Urinary bladder (tissue), 4 donors: ENCODE results near the gene TMEM18. TPM values are rescaled to one million over a fixed set of nuclear protein-coding genes. Genes with fewer than 3 reads are reported as not detected.
"Not testable (repeated sequence)": the region's sequence is repeated elsewhere in the genome, so short reads cannot be mapped to it uniquely, and the experiment has no call there.

Experiments used
- DNase-seq: peaks from one replicate; pipeline ENCODE4 v3.0.0-alpha.2; 2015; ENCODE audit errors: extremely low spot score
- H3K27ac ChIP-seq: one replicate; pipeline ENCODE4 v1.5.1; 2013; ENCODE audit warnings: low read depth, mild to moderate bottlenecking, moderate library complexity
- H3K36me3 ChIP-seq: one replicate; pipeline ENCODE4 v1.6.1; 2013; ENCODE audit warnings: mild to moderate bottlenecking, moderate library complexity; ENCODE audit not compliant: insufficient read depth
- H3K4me1 ChIP-seq: one replicate; pipeline ENCODE4 v1.6.1; 2013; ENCODE audit warnings: mild to moderate bottlenecking, moderate library complexity; ENCODE audit not compliant: insufficient read depth
- H3K4me3 ChIP-seq: one replicate; pipeline ENCODE4 v1.5.1; 2013; ENCODE audit warnings: low read depth, low read length
- WGBS: extraction: QIAGEN DNeasy Blood & Tissue Kit; methylation state at CpG from one replicate; pipeline ENCODE4 v1.1.7; 2013; 5-methylcytosine and 5-hydroxymethylcytosine counted together
- polyA plus RNA-seq: library from polyadenylated mRNA; stranded (reverse); fragments of 200-250 nt; gene quantifications from one replicate; pipeline ENCODE4 v1.2.3, GENCODE V29; 2013
- total RNA-seq: library from RNA; depleted of rRNA; stranded (reverse); fragments of >200 nt; gene quantifications from one replicate; pipeline ENCODE4 v1.2.3, GENCODE V29; 2014
- donor health status: healthy with polysubstance abuse.
- donor health status: healthy.

TMEM18 gene
- total and polyA plus RNA-seq, 2 donors: 22.2 to 30.7 TPM

DNA sequence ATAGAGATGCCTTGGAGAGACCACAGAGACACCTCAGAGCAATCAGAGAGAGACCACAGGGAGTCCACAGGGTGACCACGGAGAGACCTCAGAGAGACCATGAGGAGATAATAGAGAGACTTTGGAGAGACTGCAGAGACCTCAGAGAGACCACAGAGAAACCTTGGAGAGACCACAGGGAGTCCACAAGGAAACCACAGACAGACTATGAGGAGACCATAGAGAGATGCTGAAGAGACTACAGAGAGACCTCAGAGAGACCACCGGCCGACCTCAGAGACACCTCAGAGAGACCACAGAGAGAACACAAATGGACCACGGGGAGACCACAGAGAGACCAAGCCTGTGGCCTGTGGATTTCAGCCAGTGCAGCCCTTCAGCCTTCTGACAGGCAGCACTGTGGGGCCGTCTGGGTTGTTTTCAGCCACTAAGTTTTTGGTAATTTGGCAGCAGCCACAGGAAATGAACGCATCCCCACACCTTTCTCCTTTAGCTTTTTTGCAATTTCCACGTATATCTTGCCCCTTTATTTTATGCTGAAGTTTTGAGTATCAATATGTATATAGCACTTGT lies 11.4 kb upstream of the TMEM18 start:
- 82% methylated on average over 7 of the region's 7 CpGs for WGBS
- H3K4me3 ChIP-seq: no peak overlapping the region
- no peaks in the 10 kb centered on the region for H3K36me3 ChIP-seq
- no peak for DNase-seq
- no peaks in the 10 kb centered on the region for H3K4me1 ChIP-seq
- no peak overlapping the region for H3K27ac ChIP-seq

DNA sequence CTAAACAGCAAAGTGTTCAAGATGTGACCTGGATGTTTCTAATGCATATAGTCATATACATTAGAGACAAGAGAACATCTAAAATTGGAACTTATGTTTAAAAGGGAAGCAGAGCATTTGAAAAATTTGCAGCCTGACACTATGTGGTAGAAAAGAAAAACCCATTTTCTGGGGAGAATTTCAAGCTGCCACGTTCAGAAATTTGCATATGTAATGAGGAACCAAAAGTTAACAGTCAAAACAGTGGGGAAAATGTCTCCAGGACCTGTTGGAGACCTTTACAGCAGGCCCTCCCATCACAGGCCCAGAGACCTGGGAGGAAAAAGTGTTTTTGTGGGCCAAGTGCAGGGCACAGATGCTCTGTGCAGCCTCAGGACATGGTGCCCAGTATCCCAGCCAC lies 8.2 kb upstream of the TMEM18 start:
- Histone ChIP-seq H3K4me1 (no peaks in the 10 kb centered on the region), H3K4me3 (no peak overlapping the region), H3K36me3 (no peaks in the 10 kb centered on the region), H3K27ac (no peak overlapping the region)
- 66% methylated on average over 1 of the region's 1 CpG for WGBS
- DNase-seq: no peak

DNA sequence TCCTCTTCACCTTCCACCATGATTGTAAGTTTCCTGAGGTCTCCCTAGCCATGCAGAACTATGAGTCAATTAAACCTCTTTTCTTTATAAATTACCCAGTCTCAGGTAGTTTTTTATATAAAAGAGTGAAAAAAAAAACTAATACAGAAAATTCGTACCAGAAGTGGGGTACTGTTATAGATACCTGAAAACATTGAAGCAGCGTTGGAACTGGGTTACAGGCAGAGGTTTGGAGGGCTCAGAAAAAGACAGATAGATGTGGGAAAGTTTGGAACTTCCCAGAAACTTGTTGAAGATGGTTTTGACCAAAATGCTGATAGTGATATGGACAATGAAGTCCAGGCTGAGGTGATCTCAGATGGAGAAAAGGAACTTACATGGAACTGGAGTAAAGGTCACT lies 7.7 kb upstream of the TMEM18 start:
- H3K4me3 ChIP-seq, DNase-seq, H3K4me1 ChIP-seq, H3K36me3 ChIP-seq, H3K27ac ChIP-seq: not testable (repeated sequence)
- WGBS: 89% methylated on average over 2 of the region's 2 CpGs

DNA sequence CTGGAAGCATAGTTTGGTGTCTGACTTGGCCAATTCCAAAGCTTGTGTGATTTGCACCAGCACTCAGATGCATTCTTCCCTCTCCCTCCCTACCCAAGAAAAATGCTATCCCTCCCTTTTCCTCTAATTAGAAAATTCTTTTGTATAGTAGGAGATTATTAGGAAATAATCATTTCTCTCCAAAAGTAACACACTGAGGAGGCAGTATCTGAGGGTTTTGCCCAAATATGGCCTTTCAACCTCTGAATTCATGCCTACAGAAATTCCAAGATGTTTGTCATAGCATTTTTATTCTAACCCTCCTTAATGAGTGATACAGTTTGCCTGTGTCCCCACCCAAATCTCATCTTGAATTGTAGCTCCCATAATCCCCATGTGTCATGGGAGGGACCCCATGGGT lies 5.0 kb upstream of the TMEM18 start:
- Histone ChIP-seq H3K4me1 (no peaks in the 10 kb centered on the region), H3K27ac (no peak overlapping the region), H3K36me3 (no peaks in the 10 kb centered on the region), H3K4me3 (no peak overlapping the region)
- no peak for DNase-seq

DNA sequence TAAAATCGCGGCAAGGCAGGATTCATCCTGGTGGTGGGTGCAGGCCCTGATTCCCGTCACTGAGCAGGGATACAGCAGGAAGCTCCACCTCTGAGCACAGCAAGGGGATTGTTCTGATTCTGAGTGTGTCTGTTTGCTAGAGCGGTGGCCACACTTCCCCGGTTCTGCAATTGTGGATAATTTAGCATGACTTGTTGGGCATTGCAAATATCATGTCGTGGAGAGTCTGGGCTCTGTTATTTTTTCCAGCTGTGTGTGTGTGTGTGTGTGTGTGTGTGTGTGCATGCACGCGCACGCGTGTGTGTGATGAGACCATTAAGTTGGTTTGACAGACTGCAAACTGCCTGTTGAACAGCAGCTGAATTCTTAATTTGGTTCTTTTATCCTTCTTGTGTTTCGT lies 4.1 kb upstream of the TMEM18 start:
- no peak overlapping the region for H3K27ac ChIP-seq
- no peaks in the 10 kb centered on the region for H3K36me3 ChIP-seq
- no peak overlapping the region for H3K4me3 ChIP-seq
- no peak for DNase-seq
- no peaks in the 10 kb centered on the region for H3K4me1 ChIP-seq
- WGBS: 71% methylated on average over 11 of the region's 11 CpGs

DNA sequence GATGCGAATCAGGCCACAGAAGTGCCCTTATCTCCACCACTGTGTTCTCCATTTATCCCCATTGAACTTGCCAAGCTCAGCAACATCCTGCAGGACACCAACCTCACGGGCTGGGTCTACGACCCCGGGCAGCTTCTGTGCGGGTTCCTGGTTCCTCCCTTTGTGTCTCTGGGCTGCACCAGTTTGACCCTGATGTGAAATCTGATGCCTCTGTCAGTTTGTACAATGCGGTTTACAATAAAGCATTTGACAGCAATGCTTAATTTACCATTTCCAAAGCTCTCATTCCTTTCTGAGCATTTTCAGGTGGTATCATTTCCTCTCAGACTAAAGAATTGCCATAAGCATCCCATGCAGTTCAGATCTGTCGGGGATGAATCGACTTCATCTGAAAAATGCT lies 3.3 kb upstream of the TMEM18 start:
- 84% methylated on average over 8 of the region's 8 CpGs for WGBS
- Histone ChIP-seq H3K4me1 (no peaks in the 10 kb centered on the region), H3K36me3 (no peaks in the 10 kb centered on the region), H3K4me3 (no peak overlapping the region), H3K27ac (no peak overlapping the region)
- DNase-seq: no peak

DNA sequence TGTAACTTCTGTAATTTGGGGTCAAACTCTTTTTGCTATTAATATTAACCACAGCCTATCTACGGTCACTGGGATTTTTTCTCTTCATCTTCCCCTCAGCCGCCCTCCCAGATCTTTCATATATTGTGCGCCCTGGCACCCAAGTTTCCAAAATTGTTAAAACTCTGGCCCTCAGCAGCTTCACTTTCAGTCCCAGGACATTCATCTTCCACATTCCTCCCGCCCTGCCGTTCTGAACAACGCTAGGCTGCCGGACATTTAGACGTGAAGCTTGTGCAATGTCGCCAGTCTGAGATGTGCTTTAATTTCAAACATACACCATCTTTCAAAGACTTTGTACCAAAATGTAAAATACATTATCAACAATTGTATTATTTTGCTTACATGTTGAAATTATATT lies 1.8 kb upstream of the TMEM18 start:
- WGBS: 93% methylated on average over 9 of the region's 9 CpGs
- H3K27ac ChIP-seq: no peak overlapping the region
- no peaks in the 10 kb centered on the region for H3K36me3 ChIP-seq
- no peak overlapping the region for H3K4me3 ChIP-seq
- DNase-seq: no peak
- H3K4me1 ChIP-seq: no peaks in the 10 kb centered on the region

DNA sequence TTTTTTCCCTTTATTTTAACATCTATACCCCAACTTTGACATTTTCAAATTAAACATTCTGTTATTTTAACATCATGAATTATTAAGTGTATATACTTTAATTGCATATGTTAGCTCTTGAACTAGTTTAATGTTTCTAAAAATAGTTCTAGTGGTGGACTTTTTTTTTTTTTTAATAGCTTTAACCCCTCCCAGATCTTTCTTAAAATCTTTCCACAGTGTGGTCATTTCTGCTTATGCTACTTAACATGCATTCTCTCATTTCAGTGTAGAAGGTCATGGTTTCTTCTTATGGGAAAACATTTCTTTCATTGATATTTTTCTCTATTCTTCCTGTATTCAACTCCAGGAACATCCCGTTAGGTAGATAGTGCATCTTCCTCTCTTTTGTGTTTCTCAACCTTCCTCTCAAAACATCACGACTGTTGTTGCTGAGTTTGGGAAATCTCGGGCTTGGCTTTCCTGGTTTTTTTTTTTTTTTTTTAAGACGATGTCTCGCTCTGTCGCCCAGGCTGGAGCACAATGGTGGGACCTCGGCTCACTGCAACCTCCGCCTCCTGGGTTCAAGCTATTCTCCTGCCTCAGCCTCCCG lies 849 bp upstream of the TMEM18 start:
- 68% methylated on average over 9 of the region's 9 CpGs for WGBS
- H3K36me3 ChIP-seq: no peaks in the 10 kb centered on the region
- peak overlapping the region; percentile 55 for H3K4me3 ChIP-seq
- peaks cover 1% of the 10 kb centered on the region for H3K4me1 ChIP-seq
- DNase-seq: no peak
- H3K27ac ChIP-seq: no peak overlapping the region

DNA sequence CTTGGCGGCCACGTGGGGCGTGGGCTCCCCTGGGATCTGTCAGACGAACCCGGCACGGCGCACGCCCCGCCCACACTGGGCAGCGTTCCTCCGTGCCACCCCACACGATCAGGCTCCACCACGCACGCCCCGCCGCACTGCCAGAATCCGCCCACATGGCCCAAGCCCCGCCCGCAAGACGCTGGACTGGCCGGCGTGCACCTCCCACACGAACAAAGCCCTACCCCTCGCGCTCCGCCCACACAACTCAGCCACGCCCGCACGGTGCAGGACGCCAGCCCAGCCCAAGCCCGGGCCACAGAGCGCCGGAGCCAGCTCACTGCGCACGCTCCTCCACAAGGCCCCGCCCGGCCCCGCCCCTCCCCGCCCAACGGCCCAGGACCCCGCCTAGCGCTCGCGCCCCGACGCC lies 555 bp downstream of the TMEM18 start:
- H3K4me3 ChIP-seq: peak overlapping the region; percentile 31
- peak; percentile 94 for DNase-seq
- no peak overlapping the region for H3K27ac ChIP-seq
- under 1% methylated on average over 46 of the region's 46 CpGs for WGBS
- no peaks in the 10 kb centered on the region for H3K36me3 ChIP-seq
- peaks cover 1% of the 10 kb centered on the region for H3K4me1 ChIP-seq

DNA sequence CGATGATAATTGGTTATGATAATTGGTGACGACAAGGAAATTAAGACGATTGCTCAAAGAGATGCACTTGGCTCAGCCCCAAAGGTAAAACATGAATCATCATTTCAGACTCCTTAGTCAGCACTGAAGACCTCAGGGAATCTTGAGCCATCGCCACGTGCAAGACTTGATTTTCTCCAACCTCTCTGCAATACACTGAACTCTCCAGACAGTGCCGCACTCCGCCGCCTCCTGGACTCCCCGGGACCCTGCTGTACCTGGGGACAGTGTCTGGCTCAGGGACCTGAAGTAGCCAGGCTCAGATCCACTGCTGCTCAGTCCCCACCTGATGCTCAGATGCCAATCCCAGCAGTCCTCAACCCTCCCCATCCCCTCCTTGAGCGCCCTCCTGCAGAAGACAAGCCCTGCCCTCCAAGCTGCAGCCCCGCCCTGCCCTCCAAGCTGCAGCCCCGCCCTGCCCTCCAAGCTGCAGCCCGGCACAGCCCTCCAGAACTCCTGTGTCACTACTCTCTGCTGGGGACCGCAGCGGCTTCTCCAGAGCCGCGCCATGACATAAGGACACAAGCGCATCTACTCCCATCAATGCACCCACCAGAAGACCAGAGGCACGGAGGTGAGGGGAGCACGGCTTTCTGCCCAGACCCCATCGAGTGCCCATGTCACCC lies 1.1 kb downstream of the TMEM18 start:
- WGBS: 8% methylated on average over 21 of the region's 21 CpGs
- H3K4me1 ChIP-seq: peaks cover 1% of the 10 kb centered on the region
- H3K36me3 ChIP-seq: no peaks in the 10 kb centered on the region
- no peak for DNase-seq
- H3K27ac ChIP-seq: no peak overlapping the region
- H3K4me3 ChIP-seq: peak overlapping the region; percentile 31

DNA sequence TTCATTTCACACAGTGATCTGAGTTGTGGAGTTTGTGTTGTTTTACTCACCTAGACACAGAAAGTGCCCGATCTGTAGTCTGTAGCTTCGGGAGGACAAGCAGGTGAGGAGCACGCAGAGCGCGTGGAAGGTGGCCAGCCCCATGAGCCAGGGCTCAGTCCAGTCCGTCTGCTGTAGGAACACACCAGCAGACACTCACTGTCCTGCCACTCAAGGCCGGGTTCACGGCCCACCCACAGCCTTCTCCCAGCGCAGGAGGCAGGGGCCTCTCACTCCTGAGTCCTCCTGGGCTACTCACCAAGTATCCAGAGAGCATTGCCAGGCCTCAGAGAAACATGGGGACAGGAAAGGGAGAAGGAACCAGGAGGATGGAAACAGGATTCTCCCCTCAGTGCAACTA lies 1.7 kb downstream of the TMEM18 start:
- whole genome bisulfite sequencing: 78% methylated on average over 9 of the region's 9 CpGs
- no peaks in the 10 kb centered on the region for H3K36me3 ChIP-seq
- no peak overlapping the region for H3K27ac ChIP-seq
- DNase-seq: no peak
- peaks cover 1% of the 10 kb centered on the region for H3K4me1 ChIP-seq
- H3K4me3 ChIP-seq: no peak overlapping the region

DNA sequence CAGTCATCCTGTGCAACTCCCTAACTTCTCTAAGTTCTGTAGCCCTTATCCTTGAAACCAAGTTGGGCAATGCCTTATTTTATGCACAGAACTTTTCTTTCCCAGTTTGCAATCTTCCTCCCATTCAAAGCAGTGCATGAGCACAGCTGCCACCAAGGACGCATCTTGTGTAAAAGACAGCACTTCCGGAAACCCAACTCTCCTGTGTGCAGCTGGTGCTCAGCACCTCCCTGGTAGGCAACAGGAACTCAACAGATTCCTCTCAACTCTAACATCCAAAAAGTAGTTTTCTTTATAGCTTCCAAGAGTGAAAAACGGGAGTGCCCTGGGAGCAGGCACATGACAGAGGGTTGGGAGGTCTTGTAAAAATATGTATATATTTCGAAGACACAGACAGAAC lies 2.2 kb downstream of the TMEM18 start:
- peaks cover 1% of the 10 kb centered on the region for H3K4me1 ChIP-seq
- H3K36me3 ChIP-seq: no peaks in the 10 kb centered on the region
- 83% methylated on average over 4 of the region's 4 CpGs for WGBS
- no peak for DNase-seq
- H3K4me3 ChIP-seq: no peak overlapping the region
- H3K27ac ChIP-seq: no peak overlapping the region

DNA sequence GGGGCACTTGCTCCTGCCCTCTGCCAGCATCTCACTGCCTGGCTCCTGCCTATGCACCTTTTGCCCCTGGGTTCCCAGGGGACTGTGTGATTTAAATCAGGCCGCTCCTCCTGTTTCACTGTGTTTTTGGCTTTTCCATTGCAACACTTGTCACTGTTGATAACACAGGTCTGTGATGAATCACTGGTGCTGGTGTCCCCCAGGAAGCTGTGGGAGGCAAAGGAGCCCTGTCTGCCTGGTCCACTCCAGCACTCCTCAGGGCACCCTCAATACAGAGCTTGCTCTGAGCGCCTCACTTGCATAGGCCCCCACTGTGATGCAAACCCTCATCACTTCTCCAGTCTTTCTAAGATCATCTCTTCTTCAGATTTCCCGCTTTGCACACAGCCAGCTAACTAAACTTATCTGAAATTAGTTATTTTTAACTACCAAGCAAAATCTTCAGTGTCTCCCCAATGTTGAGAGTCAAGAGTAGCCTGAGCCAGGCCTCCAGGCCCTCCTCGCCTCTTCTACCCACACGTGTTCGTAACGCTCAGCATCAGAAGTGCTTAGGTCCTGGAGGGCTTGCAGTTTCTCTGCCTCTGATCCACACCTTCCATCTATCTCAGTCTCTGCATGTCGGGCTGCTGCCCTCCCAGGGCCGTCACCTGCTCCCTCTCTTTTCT lies 2.8 kb downstream of the TMEM18 start:
- 93% methylated on average over 9 of the region's 9 CpGs for WGBS
- peaks cover 1% of the 10 kb centered on the region for H3K4me1 ChIP-seq
- no peak for DNase-seq

More for the DNA sequence above, 2.8 kb downstream of the TMEM18 start:
- no peak overlapping the region for H3K4me3 ChIP-seq
- no peaks in the 10 kb centered on the region for H3K36me3 ChIP-seq
- no peak overlapping the region for H3K27ac ChIP-seq
